ENCODE measurements around the gene CCDC74A.
A peak's percentile ranks its signal among the peaks of the same experiment; 100 is the strongest.
"Not testable (repeated sequence)": the region's sequence is repeated elsewhere in the genome, so short reads cannot be mapped to it uniquely, and the experiment has no call there.

Gene CCDC74A

DNA sequence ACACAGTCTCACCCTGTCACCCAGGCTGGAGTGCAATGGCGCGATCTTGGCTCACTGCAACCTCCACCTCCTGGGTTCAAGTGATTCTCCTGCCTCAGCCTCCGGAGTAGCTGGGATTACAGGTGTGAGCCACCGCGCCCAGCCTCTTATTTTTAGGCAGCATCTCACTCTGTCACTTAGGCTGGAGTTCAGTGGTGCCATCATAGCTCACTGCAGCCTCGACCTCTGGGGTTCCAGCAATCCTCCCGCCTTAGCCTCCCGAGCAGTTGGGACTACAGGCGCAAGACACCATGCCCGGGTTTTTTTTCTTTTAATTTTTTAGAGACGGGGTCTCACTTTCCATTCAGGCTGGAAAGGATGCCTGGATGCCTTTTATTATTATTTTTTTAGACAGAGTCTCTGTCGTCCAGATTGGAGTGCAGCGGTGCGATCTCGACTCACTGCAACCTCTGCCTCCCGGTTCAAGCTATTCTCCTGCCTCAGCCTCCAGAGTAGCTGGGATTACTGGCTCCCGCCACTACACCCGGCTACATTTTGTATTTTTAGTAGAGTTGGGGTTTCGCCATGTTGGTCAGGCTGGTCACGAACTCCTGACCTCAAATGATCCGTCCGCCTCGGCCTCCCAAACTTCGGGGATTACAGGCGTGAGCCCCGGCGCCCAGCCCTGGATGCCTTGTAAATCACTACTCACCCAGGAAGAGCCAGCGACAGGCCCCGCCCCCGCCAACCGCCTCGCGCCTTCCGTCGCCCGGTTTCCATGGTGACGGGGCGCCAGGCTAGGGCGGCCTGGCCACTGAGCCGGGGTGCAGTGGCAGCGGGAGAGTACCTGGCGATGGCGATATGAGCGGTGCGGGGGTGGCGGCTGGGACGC, at the start of gene CCDC74A:
TSS of gene CCDC74A (plus strand) at position 758 of the 871 bp plus-strand sequence. CDS start at position 841, 83 bp downstream.
- peak; percentile 59 for DNase-seq (ENCODE audit: low spot score)

DNA sequence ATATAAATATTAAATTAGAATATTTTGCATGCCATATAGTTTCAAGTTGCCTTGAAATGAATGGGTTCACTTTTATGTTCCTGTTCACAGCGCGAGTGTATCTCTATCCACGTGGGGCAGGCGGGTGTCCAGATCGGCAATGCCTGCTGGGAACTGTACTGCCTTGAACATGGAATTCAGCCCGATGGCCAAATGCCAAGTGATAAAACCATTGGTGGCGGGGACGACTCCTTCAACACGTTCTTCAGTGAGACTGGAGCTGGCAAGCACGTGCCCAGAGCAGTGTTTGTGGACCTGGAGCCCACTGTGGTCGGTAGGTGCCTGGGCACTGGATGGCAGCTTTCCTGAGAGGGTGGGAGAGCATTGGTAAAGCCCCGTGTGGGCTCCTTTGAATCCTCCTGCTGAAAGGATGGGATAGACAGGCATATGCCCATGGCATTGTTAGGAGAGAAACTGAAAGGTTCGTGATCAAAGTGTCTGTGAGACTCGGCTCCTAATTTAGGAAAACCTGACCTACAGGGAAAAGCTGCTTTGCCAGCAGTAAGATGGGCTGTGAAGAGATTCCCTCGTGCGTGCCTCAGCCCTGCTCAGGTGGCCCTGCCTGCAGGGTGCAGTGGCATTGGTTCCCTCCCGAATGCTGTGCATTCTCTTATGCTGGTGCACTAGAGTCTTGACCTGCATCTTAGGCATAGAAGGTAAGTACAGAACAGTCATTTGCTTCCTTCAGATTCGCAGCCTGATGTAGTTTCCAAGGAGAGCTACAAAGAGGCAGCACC, 49.4 kb upstream of the CCDC74A start:
- not testable (repeated sequence) for DNase-seq (ENCODE audit: low spot score)

DNA sequence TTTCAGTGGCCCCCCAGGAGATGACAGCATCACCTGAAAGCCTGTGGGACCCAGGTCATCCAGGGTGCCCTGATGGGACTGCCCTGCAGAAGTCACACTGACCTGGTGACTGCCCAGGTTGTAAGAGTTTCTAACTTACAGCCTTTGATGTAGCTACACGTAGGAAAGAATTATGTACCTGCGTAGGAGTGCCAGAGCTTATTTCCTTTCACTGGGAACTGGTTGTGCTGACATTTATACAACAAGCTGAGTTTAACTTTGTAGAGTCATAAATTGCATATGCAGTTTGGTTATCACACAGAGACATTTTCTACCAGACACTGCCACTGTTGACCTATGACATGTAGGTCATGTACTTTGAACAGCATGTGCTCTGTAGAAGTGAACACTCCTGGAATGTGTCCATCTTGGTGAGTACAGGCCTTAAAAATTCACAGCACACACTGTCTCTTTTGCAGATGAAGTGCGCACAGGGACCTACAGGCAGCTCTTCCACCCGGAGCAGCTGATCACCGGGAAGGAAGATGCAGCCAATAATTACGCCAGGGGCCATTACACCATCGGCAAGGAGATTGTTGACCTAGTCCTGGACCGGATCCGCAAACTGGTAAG, 48.7 kb upstream of the CCDC74A start:
- DNase-seq (ENCODE audit: low spot score): not testable (repeated sequence)

DNA sequence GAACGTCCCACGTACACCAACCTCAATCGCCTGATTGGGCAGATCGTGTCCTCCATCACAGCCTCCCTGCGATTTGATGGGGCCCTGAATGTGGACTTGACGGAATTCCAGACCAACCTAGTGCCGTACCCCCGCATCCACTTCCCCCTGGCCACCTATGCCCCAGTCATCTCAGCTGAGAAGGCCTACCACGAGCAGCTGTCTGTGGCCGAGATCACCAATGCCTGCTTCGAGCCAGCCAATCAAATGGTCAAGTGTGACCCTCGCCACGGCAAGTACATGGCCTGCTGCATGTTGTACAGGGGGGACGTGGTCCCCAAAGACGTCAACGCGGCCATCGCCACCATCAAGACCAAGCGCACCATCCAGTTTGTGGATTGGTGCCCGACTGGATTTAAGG, 47.3 kb upstream of the CCDC74A start:
- DNase-seq (ENCODE audit: low spot score): not testable (repeated sequence)

DNA sequence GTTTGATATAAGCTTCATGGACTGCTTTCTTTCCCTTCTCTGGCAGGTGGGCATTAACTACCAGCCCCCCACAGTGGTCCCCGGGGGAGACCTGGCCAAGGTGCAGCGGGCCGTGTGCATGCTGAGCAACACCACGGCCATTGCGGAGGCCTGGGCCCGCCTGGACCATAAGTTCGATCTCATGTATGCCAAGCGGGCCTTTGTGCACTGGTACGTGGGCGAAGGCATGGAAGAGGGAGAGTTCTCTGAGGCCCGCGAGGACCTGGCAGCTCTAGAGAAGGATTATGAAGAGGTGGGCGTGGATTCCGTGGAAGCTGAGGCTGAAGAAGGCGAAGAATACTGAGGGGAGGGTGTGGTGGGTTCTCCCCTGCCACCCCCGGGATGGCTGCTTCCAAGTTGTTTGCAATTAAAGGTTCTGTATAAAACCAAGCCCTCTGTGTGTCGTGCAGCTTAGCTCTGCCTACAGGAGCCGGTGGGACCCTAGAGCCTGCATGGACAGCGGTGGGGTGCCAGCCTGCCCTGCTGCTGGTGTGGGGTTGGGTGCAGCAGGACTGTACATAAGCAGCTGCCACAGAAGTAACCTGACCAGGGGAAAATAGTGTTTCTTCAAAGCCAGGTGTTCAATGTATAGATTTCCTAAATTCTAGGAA, 45.1 kb upstream of the CCDC74A start:
- DNase-seq (ENCODE audit: low spot score): not testable (repeated sequence)

DNA sequence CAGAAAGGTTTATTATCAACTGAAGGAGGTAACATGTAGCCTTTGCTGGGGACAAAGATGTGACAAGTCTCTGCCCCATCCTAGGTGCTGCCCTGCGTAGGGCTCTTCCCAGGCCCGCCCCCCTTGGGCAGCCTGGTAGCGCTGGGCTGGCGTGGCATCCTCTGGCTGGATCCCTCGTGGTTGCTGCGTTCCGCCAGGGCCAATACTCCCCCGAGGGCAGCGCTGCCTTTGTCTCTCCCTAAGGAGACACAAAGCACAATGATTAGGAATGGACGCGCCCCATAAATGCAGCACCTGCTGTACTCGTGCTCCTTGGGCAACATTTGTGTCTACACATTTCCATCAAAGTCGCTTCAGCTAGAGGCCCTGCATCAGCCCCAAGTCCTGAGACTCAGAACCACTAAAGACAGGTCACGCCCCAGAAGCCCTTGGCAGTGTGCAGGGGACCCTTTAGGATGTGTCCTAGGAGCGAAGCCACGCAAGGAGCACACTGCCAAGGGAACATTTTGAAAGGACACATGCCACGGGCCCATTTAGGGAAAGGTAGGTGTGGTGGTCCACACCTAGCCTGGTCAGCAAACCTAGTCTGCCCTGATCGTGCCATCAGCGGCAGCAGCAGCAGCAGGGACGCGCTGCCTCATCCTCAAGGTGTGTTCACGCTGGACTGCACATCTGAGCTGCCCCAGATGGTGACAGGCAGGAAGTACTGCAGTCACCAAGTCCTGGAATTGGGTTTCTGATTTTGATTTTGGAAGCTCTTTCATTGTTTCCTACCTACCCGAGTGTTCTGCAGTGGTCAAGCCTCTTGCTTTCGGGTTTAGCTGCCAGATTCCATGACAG, 43.5 kb upstream of the CCDC74A start:
- not testable (repeated sequence) for DNase-seq (ENCODE audit: low spot score)

DNA sequence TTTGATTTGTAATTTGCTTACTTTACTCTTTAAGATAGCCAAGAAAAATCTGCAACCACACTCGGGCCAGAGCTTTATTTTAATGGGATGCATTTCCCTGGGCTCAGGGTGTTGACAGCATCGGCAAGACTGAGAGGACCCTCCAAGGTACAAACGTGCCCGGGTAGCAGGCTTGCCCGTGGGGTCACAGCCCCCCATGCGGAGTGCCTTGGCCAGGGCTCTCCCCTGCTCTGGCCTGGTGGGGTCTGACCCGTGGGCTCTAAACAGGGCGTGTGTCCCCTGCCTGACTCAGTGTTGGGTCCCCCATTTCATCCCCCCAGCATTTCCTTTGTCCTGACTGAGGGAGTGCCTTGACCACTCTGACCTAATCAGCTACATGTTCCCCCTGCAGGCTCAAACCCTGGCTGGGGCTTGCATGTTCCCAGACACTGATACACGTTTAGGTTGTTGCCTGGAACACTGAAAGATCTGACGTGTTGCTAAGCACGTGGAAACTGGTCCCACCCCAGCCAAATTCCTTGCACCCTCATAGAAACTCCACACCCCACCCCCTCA, 42.7 kb upstream of the CCDC74A start:
- not testable (repeated sequence) for DNase-seq (ENCODE audit: low spot score)

DNA sequence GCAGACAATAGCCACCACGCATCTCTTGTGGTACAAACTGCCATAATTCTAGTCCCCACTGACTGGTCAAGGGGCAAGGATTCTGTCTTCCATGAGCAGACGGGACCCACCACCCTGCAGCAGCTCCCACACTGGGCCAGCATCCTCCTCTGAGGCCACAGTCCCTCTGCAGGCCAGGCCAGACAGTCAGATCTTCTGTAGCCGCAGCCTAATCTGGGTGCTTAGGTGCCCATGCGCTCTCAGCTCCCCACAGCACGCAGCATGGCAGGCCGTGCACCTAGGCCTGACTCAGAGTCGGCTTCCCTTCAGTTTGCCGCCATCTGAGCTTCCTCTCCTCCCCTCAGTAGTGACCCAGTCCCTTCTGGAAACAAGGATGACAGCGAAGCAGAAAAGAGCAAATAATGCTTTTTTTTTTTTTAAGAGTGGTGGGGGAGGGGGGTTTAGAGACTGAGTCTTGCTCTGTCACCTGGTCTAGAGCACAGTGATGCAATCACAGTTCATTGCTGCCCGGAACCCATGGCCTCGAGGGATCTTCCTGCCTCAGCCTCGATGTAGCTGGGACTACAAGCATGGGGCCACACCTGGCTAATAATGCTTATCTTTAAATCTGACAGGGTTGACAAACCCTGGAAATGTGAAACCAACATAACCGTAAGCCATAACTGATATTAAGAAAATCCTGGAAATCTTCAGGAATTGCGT, 41.3 kb upstream of the CCDC74A start:
- not testable (repeated sequence) for DNase-seq (ENCODE audit: low spot score)

DNA sequence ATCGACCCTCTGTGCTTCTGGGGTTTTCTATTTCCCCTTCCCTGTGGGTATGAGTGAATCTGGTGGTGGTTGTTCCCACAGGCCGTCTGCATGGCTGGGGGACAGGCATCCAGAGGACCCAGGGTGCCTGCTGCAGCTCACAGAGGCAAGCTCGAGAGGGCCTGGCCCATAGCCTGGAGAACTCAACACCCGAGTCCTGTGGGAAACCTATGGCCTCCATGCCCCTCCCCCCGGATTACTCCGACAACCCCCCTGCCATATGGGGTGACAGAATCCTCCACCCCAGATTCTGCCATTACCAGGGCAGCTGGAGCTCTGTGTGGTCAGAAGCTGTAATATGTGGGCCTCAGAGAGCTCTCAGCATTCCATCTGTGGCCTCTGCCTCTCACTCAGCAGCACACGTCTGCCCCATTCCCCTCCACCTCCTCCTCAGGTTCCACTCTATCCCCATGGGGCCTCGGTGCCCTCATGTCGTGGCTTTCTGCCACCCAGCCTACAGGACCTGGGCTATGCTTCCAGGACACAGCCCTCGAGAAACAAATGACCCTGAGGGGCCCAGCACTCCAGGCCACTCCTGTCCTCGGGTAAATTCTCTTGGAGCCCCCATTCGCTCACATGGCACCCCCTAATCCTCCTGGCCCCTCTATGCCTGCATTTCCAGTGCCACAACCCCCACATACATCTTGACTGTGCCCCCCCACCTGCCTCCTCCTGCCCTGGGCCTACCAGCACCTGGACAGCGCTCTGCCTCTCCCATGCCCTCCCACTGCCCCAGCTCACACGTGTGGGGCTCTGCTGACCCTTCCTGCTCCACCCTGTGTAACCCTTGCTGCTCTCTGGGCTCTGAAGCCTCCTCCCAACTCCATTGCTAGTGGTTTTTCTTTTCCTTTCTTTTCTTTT, 39.1 kb upstream of the CCDC74A start:
- no peak for DNase-seq (ENCODE audit: low spot score)

DNA sequence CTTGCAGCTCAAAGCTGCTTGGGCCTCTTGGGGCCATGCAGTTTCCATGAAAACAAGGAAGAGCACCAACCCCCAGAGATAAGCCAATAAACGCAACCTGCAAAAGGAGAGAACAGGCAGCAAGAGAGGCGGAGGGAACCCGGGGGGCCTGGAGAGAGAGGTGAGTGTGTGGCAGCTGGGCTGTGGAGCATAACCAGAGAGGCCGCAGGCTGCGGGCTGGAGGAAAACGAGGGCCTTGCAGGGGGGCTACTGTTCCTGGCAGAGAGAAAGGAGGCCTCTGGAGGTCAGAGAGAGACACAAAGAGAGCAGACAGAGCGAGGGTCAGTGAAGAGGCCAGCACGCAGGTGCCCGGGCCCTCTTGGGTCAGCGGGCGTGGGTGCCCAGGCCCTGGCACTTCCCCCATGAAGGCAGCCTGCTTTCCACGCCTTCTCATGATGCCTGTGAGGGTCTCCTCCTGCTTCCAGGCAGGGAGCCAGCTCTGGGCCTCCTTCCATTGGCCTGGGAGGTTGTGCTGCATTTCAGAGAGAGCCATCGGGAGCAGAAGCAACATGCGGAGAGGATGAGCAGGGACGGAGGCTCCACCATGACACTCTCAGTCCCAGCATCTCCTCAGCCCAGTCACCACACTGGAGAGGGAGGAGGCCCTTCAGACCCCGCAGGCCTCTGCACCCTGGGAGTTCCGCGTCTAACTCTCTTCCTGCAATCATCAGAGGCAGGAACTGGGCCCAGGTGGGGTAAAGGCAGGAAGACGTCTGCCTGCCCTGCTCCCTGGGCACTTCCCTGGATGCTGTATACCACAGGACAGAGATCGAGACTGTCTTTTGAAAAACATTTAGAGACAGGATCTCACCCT, 36.8 kb upstream of the CCDC74A start:
- DNase-seq (ENCODE audit: low spot score): not testable (repeated sequence)

DNA sequence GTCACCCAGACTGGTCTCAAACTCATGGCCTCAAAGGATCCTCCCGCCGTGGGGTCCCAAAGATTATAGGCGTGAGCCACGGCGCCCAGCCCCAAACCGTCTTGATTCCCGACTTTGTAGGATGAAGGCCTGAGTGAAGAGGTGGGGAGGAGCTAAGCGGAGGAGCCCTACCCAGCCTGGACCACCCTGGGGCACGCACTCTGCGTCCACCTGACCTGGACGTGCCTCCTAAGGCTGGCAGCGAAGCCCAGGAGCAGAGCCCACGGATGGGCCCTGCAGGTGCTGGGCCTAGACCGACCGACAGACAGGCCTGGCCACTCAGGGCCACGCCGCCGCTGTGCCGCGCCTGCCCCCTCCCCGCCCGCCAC, 36.2 kb upstream of the CCDC74A start:
- not testable (repeated sequence) for DNase-seq (ENCODE audit: low spot score)

DNA sequence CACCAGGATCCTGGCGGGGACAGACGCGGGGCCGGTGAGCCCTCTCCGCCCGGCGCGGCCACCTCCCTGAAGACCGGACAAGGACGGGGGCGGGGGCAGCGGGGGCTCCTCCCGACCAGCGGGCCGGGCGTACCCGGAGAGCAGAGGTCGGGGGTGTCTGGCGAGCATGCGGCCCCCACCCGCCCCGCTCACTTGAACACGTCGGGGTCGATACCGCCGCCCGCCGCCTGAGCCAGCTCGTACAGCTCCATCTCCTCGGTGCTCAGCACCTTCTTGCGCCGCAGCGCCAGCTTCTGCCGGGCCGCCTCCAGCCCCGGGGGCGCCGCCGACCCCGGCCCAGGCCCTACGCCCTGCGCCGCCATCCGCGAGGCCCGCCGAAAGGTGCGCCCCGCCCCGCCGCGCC, 35.7 kb upstream of the CCDC74A start, which contains the start of gene MZT2A:
TSS of gene MZT2A (minus strand) at position 383 of the 403 bp plus-strand sequence. CDS start at position 362, 21 bp downstream.
- not testable (repeated sequence) for DNase-seq (ENCODE audit: low spot score)

DNA sequence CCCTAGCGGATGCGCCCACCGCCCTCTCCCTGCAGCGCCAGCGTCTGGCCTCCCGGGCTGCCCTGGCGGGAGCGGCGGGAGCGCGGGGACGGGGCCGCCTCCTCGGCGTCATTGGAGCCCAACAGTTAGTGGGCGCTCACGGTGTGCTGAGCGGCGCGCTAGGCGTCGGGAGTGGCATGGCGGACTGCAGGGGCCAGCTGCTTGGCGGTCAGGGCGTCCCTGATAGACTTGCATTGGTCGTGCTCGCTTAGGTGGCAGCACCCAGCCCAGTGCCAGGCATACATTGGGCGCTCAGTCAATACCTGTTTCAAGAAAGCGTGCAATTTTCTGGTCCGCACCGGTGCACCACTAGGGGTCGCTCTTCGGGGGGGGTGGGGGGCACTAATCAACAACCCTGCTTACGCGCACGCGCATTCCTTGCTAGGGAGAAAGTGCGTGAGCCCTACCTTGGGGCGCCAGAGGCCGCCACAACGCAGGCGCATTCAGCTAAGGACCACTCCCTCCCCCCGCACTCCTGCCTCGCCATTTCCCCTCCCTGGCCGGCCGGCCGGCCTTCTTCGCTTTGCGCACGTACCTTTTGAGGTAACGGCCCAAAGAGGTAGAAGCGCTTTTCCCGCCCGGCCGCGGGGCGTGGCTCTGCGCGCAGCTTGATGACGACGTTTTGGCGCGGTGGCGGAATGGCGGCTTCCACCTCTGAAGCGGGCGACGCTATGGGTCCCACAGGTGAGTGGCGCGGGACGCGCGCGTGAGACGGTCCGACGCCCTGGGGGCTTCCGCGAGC, 35.1 kb upstream of the CCDC74A start:
- peak; percentile 94 for DNase-seq (ENCODE audit: low spot score)

DNA sequence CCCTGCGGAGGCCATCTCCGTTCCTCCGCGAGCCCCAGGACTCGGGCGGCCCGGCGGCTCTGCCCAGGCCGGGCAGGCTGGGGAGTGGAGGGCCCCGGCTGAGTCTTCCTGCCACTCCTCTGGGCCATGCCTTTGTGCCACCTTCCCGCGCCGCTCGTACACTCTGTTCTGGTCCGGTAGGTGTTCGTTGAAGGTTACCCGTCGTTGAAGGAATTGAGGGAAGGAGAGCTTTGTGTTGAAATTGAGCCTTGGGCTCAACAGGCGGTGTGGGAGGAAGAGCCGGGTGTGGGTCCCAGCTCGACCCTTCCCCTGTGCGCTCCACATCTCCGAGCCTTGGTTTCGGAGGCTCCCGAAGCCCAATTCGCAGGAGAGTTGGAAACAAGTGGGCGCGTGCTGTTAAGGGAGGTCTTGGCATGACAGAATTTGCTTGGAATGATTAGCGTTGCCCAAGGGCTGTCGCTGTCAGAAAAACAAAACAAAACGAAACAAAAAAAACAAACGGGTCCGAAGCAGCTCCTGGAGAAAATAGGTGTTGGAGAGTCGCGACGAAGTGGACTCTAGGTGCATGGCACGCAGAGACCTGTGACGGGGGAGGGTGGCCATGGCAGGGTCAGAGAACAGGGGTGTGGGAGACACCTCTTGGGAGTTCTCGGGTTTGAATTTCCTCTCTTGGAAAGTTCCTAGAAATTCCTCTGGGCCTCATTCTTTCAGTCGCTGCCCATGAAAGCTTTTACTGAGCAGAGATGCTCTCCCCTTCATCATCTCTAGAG, 34.3 kb upstream of the CCDC74A start:
- DNase-seq (ENCODE audit: low spot score): no peak

DNA sequence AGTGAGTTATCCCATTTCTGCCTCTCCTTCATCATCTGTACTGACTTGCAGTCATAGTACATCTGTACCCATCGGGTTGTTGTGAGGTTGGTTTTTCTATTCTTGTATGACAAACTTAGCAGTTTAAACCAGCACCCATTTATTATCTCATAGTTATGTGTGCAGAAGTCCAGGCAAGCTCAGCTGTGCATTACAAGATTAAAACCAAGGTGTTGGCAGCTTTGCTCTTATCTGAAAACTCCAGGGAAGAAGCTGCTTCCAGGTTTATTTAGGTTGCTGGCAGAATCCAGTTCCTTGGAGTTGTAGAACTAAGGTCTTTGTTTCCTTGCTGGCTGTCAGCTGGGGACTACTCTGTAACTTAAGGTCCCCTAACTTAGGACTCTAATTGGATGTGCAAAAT, 32.2 kb upstream of the CCDC74A start:
- not testable (repeated sequence) for DNase-seq (ENCODE audit: low spot score)

DNA sequence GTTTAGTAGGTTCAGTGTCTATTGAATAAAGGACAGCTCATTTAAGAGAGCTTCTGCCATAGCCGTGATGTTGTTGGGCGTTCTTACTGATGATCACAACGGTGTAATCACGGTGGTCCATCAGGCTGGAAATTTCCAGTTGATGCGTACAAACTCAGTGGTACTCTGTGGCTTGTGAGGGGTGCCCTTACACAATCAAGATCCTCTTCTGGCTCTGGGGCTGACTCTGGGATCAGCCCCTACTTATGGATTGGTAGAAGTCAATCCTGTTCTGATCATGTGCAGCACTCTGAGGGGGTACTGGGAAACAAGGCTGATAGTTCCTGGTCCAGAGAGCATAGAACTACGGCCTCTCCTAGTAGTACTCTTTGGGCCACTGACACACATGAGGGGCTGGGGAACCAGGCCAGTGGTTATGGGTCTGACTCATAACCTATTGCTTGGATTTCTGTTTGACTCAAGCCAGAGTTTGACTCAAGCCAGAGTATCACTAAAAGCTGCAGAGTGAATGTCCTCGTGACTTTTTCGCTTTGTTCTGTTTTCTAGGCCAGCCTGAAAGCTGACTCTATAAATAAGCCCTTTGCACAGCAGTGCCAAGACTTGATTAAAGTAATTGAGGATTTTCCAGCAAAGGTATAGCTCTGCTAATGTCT, 29.2 kb upstream of the CCDC74A start:
- DNase-seq (ENCODE audit: low spot score): not testable (repeated sequence)

Measured in LoVo (cell line).